Transverse colon (tissue), 4 donors: ENCODE measurements around the gene COL20A1. TPM values are rescaled to one million over a fixed set of nuclear protein-coding genes. Genes with fewer than 3 reads are reported as not detected.

ENCODE experiments used
- DNase-seq: peaks from one replicate; pipeline ENCODE4 v3.0.0-alpha.2; 2019
- H3K27ac ChIP-seq, 4 donors: fragments of 200-600 bp; sonication (generic); 2 replicates each; pipeline ENCODE4 v1.5.1; 2016 to 2018; ENCODE audit warnings: inconsistent platforms in 4 of 4
- H3K27me3 ChIP-seq: fragments of 200-600 bp; sonication (generic); 2 replicates; pipeline ENCODE4 v1.5.1; 2017; ENCODE audit warnings: inconsistent platforms
- H3K36me3 ChIP-seq, 4 donors: fragments of 200-600 bp; sonication (generic); 2 replicates each; pipeline ENCODE4 v1.5.1; 2017 to 2019; ENCODE audit warnings: inconsistent platforms in 4 of 4
- H3K4me1 ChIP-seq, 4 donors: fragments of 200-600 bp; sonication (generic); 2 replicates each; pipeline ENCODE4 v1.5.1; 2017 to 2020; ENCODE audit warnings: inconsistent platforms in 4 of 4
- H3K4me3 ChIP-seq, 4 donors: fragments of 200-600 bp; sonication (generic); 1 replicate in 1 of 4; 2 replicates in 3 of 4; pipeline versions ENCODE4 v1.5.1 to v1.6.1; 2017 to 2019; ENCODE audit warnings: inconsistent platforms in 4 of 4
- H3K9me3 ChIP-seq, 2 donors: fragments of 200-600 bp; sonication (generic); 2 replicates each; pipeline ENCODE4 v1.5.1; 2017 to 2019; ENCODE audit warnings: inconsistent platforms in 2 of 2
- EP300 ChIP-seq: sonication (generic); formaldehyde crosslinking; IDR thresholded peaks from one replicate; pipeline ENCODE4 v1.6.1; 2017; ENCODE audit warnings: antibody characterized with exemption, low read depth
- POLR2A ChIP-seq: fragments of 450-650 bp; IDR thresholded peaks from one replicate; pipeline ENCODE4 v1.6.1; 2016; ENCODE audit warnings: antibody characterized with exemption, mild to moderate bottlenecking, moderate library complexity
- POLR2AphosphoS5 ChIP-seq, 3 donors: sonication (generic); formaldehyde crosslinking; IDR thresholded peaks; one replicate each; pipeline ENCODE4 v1.6.1; 2016; ENCODE audit warnings: antibody characterized with exemption in 3 of 3
- WGBS, 2 donors: methylation state at CpG; one replicate each; pipeline ENCODE4 v1.1.5; 2018; ENCODE audit warnings: low coverage in 1 of 2; 5-methylcytosine and 5-hydroxymethylcytosine counted together
- in situ Hi-C, 4 donors: fragments of 200-750 bp; cut with MboI; loops; one replicate each; pipeline versions ENCODE4 v1.15.0 to v1.15.1; 2017; ENCODE audit warnings: low sequenced_read_pairs in 3 of 4, low pct_ligation_motif_present in 1 of 4, low pct_unique_long_range_greater_than_20kb in 1 of 4
- intact Hi-C: fragments of 100-400 bp; cut with DNase I; formaldehyde crosslinking; loops from one replicate; pipeline ENCODE4 v1.15.1; 2023; ENCODE audit warnings: low total_unique reads
- total RNA-seq, 4 donors: library from RNA; depleted of rRNA; stranded (reverse); fragments of >200 nt; gene quantifications; one replicate each; pipeline ENCODE4 v1.1.0, GENCODE V29; 2016
- TF ChIP-seq, protein P1 (sequence below), 5 experiments: fragments of 200-600 bp in 3 of 5; fragments of 450-650 bp in 2 of 5; sonication (generic) in 3 of 5; IDR thresholded peaks; 1 replicate in 2 of 5; 2 replicates in 3 of 5; pipeline ENCODE4 v1.5.1; 2016 to 2017; ENCODE audit warnings: antibody characterized with exemption in 5 of 5, inconsistent platforms in 3 of 5, mild to moderate bottlenecking in 2 of 5, moderate library complexity in 1 of 5

Gene COL20A1
- total RNA-seq, 4 donors from 2014 or later = 43.8 TPM; not detected in 3

DNA sequence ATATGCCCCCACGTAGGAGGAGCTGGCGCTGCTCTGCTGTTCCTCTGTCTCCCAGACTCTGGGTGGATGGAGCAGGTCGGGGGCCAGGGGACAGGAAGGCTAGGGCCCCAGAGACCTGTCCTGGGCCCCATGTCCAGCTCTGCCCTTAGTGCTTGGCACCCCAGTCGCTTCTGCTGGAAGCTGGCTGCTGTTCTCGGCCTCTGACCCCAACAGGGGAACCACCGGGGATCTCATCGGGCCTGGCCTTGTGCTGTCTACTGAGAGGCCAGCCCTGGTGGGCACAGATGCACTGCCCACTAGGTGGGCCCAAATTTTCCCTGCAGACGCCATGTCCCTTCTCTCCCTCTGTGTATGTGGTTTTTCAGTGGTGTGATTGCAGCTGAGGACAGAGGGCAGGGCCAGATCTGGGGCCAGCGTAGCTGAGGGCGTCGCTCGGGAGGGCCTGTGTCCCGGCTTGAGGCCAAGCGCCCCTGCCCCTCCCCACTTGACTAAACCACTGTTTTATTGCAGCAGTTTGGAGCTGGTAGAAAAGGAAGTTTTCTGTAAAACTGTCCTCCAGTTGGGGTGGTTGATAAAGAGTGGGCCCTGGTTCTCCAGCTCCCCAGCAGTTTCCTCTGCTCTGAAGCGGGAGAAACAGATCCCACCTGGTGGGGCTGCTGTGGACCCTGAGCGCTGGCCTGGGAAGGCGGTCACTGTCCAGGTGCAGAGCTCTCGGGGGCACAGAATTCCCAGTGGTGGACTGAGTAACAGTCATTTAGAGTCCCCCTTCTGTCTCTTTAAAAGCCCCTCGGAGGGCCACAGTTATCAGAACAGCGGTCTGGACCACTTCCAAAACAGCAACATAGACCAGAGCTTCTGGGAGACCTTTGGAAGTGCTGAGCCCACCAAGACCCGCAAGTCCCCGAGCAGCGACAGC, 5.9 kb upstream of the COL20A1 start:
- DNase-seq = no peak
- no peak overlapping the region for H3K27ac ChIP-seq
- H3K4me3 ChIP-seq = no peak overlapping the region
- H3K9me3 ChIP-seq = no peaks in the 10 kb centered on the region
- H3K4me1 ChIP-seq = peaks cover 0 to 5% (median 0%) of the 10 kb centered on the region in 4 donors
- peaks cover 0 to 5% (median 1%) of the 10 kb centered on the region in 4 donors for H3K36me3 ChIP-seq
- intact Hi-C loops (no loop called here), in situ Hi-C loops (no loop called here)
- 17 to 81% methylated on average over 2 to 20 of the region's 23 CpGs for WGBS, 2 donors
- TF ChIP-seq EP300 = no peak
- TF ChIP-seq POLR2A = no peak
- TF ChIP-seq, protein P1, sequence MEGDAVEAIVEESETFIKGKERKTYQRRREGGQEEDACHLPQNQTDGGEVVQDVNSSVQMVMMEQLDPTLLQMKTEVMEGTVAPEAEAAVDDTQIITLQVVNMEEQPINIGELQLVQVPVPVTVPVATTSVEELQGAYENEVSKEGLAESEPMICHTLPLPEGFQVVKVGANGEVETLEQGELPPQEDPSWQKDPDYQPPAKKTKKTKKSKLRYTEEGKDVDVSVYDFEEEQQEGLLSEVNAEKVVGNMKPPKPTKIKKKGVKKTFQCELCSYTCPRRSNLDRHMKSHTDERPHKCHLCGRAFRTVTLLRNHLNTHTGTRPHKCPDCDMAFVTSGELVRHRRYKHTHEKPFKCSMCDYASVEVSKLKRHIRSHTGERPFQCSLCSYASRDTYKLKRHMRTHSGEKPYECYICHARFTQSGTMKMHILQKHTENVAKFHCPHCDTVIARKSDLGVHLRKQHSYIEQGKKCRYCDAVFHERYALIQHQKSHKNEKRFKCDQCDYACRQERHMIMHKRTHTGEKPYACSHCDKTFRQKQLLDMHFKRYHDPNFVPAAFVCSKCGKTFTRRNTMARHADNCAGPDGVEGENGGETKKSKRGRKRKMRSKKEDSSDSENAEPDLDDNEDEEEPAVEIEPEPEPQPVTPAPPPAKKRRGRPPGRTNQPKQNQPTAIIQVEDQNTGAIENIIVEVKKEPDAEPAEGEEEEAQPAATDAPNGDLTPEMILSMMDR (IDR thresholded peaks at IDR 0.05) = no peak
- no peak for TF ChIP-seq POLR2AphosphoS5 (IDR thresholded peaks at IDR 0.05)
- H3K27me3 ChIP-seq = no peaks in the 10 kb centered on the region

DNA sequence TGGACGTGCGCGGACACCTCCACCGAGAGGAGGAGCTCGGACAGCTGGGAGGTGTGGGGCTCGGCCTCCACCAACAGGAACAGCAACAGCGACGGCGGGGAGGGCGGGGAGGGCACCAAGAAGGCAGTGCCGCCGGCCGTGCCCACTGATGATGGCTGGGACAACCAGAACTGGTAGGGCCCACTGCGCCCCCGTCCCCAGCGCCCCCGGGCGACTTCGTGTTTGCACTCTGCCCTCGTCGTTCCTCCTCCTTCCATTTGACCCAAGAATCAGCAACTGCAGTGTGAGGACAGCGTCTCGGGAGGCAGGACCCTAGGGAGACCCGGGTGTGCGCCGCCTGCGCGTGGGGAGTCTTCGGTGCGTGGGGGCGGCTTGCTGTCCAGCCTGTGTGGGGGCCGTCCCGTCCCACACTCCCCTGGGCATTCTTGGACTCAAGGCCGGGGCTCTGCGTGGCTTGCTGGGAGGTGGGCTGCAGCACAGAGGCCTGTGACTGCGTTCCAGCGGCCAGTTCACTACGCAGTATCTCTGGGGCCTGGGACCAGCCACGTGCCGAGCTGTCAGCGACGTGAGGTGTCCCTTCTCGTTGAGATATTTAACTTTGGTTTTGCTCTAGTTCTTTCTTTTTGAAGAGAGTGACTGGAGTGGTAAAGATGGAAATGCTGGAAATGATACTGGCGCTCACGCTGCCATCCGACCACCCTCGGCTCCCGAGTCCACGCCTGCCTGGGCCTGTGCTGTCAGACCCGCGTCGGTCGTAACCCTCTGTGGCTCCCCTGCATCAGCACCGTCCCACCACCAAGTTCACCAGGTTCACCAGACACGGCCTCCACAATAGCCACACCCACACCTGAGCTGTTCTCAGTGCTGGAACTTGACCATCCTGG, 5.0 kb upstream of the COL20A1 start:
- Histone ChIP-seq H3K27me3 (peaks cover 6% of the 10 kb centered on the region), H3K36me3 (peaks cover 0 to 4% (median 1%) of the 10 kb centered on the region in 4 donors), H3K9me3 (no peaks in the 10 kb centered on the region), H3K4me3 (no peak overlapping the region), H3K27ac (no peak overlapping the region), H3K4me1 (peaks cover 0 to 5% (median 0%) of the 10 kb centered on the region in 4 donors)
- 93 to 98% methylated on average over 10 to 49 of the region's 55 CpGs for WGBS, 2 donors
- in situ Hi-C loops = no loop called here
- TF ChIP-seq EP300 = no peak
- no peak for DNase-seq
- intact Hi-C loops = no loop called here

DNA sequence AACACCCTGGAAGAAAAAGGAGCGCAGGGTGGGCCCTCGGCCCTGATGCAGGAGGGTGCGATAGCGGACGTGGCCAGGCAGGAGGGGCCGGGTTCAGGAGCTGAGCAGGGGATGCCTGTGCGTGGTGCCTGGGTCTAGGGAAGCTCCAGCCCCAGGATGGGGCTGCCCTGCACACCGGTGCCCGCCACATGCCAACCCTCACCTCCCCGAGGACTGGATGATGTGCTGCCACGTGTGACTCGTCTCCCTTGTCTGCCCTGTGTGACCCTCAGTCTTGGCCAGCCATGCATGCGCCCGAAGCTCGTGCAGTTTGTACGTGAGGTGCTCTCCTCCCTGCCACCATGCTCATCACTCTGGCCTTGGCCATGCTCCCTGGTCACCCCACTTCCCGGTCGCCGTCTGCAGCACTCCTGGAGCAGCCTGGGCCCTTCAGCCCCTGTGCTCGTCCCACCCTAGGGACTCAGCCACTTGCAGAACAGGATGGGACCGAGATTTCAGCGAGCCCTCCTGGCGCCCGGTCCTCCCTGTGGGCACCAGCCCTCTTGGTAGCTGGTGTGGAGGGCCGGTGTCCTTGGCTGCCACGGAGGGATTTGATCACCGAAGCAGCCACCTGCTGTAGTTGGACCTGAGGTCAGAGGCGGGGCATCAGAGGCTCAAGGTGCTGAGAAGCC, 4.3 kb upstream of the COL20A1 start:
- TF ChIP-seq EP300 = no peak
- no peak for TF ChIP-seq POLR2AphosphoS5 (IDR thresholded peaks at IDR 0.05)
- TF ChIP-seq, protein P1 (IDR thresholded peaks at IDR 0.05) = no peak
- no peak for TF ChIP-seq POLR2A
- H3K4me1 ChIP-seq = peaks cover 0 to 5% (median 0%) of the 10 kb centered on the region in 4 donors
- H3K36me3 ChIP-seq = peaks cover 0 to 3% (median 0%) of the 10 kb centered on the region in 4 donors
- DNase-seq = no peak
- in situ Hi-C loops (no loop called here), intact Hi-C loops (no loop called here)
- 85% methylated on average over 28 of the region's 28 CpGs; no CpG with 5 or more reads in 1 of the 2 donors for WGBS, 2 donors
- H3K27me3 ChIP-seq = peaks cover 12% of the 10 kb centered on the region
- no peaks in the 10 kb centered on the region for H3K9me3 ChIP-seq
- H3K4me3 ChIP-seq = no peak overlapping the region
- no peak overlapping the region for H3K27ac ChIP-seq

DNA sequence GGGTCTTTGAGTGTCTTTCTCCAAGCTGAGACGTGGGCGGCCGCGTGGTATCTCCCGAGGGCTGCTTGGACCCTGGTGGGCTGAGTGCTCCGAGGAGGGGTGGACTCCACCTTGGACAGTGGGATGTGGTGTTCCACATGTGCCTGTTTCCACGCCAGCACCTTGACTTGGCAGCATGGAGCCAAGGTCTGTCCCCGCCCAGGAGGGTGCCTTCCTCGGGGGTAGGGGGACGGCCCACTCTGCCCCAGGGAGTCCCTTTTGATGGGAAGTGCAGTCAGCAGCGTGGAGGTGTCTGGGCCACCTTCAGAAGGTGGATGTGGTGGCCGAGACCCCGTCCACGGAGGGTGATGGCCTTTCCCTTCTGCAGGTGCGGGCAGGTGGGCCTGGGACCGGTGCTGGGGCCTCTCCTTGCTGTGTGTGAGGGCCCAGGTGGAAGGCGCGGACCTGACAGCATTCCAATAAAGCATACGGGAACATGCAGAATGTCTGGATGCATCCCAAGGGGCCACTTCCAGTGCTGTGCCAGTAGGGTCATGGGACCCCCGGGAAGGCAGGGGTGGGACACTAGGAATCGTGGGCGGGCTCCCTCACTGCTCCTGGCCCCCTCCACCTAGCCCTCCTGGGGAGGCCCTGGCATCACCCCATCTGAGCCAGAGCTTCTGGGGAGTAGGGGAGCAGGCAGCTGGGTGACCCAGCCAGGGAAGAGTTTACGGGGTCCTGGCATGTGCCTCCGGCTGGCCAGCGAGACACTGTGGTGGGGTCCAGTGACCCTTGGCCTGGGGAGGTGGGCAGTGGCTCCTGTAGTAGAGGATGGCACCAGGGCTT, 3.5 kb upstream of the COL20A1 start:
- peaks cover 17% of the 10 kb centered on the region for H3K27me3 ChIP-seq
- no peaks in the 10 kb centered on the region for H3K9me3 ChIP-seq
- peaks cover 0 to 5% (median 0%) of the 10 kb centered on the region in 4 donors for H3K4me1 ChIP-seq
- TF ChIP-seq, protein P1 (IDR thresholded peaks at IDR 0.05) = no peak
- TF ChIP-seq POLR2AphosphoS5 (IDR thresholded peaks at IDR 0.05) (no peak), EP300 (no peak), POLR2A (no peak)
- WGBS, 2 donors = 85% methylated on average over 16 of the region's 25 CpGs; no CpG with 5 or more reads in 1 of the 2 donors
- H3K36me3 ChIP-seq = peaks cover 0 to 3% (median 0%) of the 10 kb centered on the region in 4 donors
- in situ Hi-C loops = no loop called here
- no peak overlapping the region for H3K27ac ChIP-seq
- intact Hi-C loops = no loop called here
- no peak overlapping the region for H3K4me3 ChIP-seq
- no peak for DNase-seq
